ENCODE data around the gene MSI1. TPM values are rescaled to one million over a fixed set of nuclear protein-coding genes. Genes with fewer than 3 reads are reported as not detected.

Gene MSI1
- total and polyA plus RNA-seq, 10 of the 15 experiments (the other 5 are each of a cell fraction or from before 2014, with no cell fraction given): 0.04 TPM; not detected in 9

- TF ChIP-seq MXI1 (IDR thresholded peaks at IDR 0.05; ENCODE audit: low read depth, low read length) (no peak), NR2F1 (conservative IDR thresholded peaks at IDR 0.05) (no peak), FOS (IDR thresholded peaks at IDR 0.05; ENCODE audit: borderline replicate concordance, extremely low read depth, insufficient read length) (no peak), HDAC2 (IDR thresholded peaks at IDR 0.05) (no peak), MEF2A (IDR thresholded peaks at IDR 0.05; ENCODE audit: insufficient read depth, low read depth, low read length) (no peak), DPF2 (IDR thresholded peaks at IDR 0.05) (no peak), SMAD5 (IDR thresholded peaks at IDR 0.05; ENCODE audit: low read depth) (no peak), POLR2AphosphoS5 (IDR thresholded peaks at IDR 0.05; ENCODE audit: low read length) (no peak), ASH2L (IDR thresholded peaks at IDR 0.05; ENCODE audit: borderline replicate concordance, low read depth) (no peak), GATAD2B (conservative IDR thresholded peaks at IDR 0.05; ENCODE audit: low read depth) (no peak), SIN3A (IDR thresholded peaks at IDR 0.05; ENCODE audit: low read depth, low read length) (no peak)
- TF ChIP-seq, protein P1, sequence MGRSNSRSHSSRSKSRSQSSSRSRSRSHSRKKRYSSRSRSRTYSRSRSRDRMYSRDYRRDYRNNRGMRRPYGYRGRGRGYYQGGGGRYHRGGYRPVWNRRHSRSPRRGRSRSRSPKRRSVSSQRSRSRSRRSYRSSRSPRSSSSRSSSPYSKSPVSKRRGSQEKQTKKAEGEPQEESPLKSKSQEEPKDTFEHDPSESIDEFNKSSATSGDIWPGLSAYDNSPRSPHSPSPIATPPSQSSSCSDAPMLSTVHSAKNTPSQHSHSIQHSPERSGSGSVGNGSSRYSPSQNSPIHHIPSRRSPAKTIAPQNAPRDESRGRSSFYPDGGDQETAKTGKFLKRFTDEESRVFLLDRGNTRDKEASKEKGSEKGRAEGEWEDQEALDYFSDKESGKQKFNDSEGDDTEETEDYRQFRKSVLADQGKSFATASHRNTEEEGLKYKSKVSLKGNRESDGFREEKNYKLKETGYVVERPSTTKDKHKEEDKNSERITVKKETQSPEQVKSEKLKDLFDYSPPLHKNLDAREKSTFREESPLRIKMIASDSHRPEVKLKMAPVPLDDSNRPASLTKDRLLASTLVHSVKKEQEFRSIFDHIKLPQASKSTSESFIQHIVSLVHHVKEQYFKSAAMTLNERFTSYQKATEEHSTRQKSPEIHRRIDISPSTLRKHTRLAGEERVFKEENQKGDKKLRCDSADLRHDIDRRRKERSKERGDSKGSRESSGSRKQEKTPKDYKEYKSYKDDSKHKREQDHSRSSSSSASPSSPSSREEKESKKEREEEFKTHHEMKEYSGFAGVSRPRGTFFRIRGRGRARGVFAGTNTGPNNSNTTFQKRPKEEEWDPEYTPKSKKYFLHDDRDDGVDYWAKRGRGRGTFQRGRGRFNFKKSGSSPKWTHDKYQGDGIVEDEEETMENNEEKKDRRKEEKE (IDR thresholded peaks at IDR 0.05): no peak
- H3K27ac ChIP-seq (ENCODE audit: control insufficient read depth, insufficient read depth): no peak overlapping the region
- no peak overlapping the region for H3K4me3 ChIP-seq
- in situ Hi-C loops (cut with MboI): no loop called here
- ATAC-seq (no peak), DNase-seq (ENCODE audit: low read depth, low spot score) (no peak), FAIRE-seq (no peak)
- ChIA-PET POLR2A (no interaction called here), CTCF (no interaction called here), SMC1A (ENCODE audit: uncharacterized antibody, unreplicated experiment) (no interaction called here), RAD21 (ENCODE audit: unreplicated experiment) (no interaction called here)
- H3K27me3 ChIP-seq (replicated peaks in 1 of 2; ENCODE audit: control insufficient read depth in 2 of 2, insufficient read depth in 2 of 2, low read length in 1 of 2): peaks cover 0 to 2% of the 10 kb centered on the region in 2 experiments; a peak in 1 of 4 replicates
- H3K4me1 ChIP-seq (ENCODE audit: control insufficient read depth, insufficient read depth, low read length): no peaks in the 10 kb centered on the region
- H3K9ac ChIP-seq (ENCODE audit: control insufficient read depth, insufficient read depth, low read length): no peak overlapping the region
- H3K4me2 ChIP-seq (ENCODE audit: control insufficient read depth, insufficient read depth): no peak overlapping the region
- no peaks in the 10 kb centered on the region for H3K79me2 ChIP-seq (ENCODE audit: control insufficient read depth, insufficient read depth, low read length)
- 16% methylated on average over 5 of the region's 5 CpGs for WGBS (ENCODE audit: insufficient coverage, insufficient replicate concordance, low lambda C conversion rate, missing lambda C conversion rate)
- no peaks in the 10 kb centered on the region for H3K9me3 ChIP-seq (replicated peaks; ENCODE audit: control insufficient read depth, insufficient read depth, low read length)
- intact Hi-C loops (cut with micrococcal nuclease; ENCODE audit: unreplicated experiment): no loop called here
- no peak overlapping the region for H2AFZ ChIP-seq (ENCODE audit: control insufficient read depth, low read depth, low read length)
- no peaks in the 10 kb centered on the region for H4K20me1 ChIP-seq (ENCODE audit: control insufficient read depth, insufficient read depth)
- BruUV-seq (replicated peaks): no TSS peak
- H3K36me3 ChIP-seq (ENCODE audit: control insufficient read depth in 2 of 2, insufficient read depth in 2 of 2, low read length in 1 of 2): no peaks in the 10 kb centered on the region
These were observed 7.5 kb upstream of the MSI1 start for GRCh38 chr12:120376416-120376815.

Measured in GM12878 (cell line).